NOMO-1 treated with dmso at 0.1 percent for 144 hours (cell line): ENCODE measurements around the gene SLC6A19.

ENCODE experiments used
- DNase-seq: peaks from one replicate; lab custom pipeline; 2025; ENCODE audit not compliant: unreplicated experiment; lab: John Stamatoyannopoulos, UW

SLC6A19 gene

DNA sequence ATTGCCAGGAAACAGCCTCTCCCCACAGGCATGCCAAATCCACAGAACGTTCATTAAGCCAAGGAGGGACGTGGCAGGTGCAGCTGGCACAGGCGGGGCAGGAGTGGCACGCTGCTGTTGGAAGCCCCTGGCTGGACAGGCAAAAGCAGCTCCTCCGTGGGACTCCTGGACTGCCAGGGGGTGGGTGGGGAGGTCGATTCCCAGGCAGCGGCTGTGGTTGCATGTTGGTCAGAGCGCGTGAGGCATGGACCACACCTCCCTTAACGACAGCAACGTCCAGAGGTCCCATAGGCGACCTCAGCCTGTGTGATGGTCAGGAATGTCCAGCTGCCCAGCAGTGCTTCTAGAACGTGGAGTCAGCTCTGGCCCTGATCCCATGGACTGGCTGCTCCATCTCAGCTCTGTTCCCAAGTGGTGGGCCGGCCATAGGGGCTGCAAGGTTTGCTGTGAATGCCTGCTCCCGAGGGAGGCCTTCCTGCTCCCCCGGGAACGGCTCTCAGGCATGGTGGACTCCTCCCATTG is 6.9 kb downstream of the SLC6A19 start:
- no peak for DNase-seq

DNA sequence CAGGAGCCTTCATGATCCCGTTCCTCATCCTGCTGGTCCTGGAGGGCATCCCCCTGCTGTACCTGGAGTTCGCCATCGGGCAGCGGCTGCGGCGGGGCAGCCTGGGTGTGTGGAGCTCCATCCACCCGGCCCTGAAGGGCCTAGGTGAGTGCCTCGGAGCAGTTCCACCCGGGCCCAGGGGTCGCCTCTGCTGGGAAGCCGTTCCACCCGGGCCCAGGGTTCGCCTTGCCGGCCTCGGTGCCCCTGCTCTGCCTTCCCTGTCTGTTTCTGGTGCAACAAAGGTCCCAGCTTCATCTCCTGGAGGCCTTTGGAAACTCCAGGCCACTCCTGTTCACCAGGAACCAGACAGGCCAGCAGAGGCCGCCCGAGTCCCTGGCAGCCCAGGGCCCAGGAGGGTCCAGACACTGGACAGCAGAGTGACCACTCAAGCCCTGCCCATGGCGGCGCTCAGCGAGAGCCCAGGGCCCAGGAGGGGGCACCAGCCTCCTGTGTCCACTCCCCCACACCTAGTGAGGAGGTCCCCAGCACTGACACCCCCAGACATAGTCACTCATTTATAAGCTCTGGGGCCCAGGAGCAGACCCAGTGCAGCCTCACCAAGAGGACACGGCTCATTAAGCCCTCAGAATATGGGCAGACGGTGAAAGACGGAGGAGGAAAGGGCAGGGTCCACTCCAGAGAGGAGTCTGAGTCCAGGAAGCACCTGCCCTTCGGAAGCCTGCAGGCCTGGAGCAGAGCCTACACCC is 7.5 kb downstream of the SLC6A19 start:
- DNase-seq, result no peak

DNA sequence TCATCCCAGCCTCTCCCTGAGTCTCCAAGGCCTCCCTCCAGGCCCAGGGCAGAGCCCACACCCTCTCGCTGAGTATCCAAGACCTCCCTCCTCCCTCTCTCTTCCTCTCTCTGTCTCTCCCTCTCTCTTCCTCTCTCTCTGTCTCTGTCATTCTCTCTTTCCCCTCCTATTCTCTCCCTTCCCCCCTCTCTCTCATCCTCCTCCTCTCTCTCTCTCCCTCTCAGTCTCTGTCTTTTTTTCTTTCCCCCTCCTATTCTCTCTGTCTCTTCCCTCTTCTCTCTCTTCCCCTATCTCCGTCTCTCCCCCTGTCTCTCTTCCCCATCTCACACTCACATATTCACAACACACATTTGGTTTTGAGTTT is 8.1 kb downstream of the SLC6A19 start:
- DNase-seq, result no peak

DNA sequence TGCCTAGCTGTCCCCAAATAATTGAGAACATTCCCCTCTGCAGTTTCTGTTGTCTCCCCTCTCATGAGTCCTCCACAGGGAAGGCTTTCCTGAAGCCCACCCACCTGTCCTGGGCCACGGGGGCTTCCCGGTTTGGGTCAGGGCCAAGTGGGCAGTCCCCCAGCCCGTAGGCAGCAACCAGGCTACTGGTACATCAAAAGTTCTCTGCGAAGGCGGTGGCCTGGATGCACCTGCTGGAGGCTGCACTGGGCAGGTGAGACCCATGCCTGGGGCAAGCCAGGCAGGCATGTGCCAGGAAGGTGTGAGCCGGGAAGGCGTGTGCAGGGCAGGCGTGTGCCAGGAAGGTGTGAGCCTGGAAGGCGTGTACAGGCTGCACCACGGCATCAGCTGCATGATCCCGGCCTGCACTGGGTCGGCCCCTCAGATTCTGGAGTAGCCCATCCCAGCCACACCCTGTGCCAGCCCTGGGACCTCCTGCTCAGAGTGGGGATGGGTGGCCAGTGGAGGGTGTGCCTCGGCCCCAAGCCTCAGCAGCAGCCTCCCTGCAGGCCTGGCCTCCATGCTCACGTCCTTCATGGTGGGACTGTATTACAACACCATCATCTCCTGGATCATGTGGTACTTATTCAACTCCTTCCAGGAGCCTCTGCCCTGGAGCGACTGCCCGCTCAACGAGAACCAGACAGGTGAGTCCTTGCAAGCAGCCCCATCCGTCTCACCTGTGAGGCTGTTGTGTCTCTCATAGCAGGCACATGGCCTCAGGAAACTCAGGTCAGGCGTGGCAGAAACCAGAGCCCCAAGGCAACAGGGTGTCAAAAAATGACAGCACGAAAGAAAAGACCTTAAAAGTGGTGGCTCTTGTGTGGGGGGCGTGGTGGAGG is 8.7 kb downstream of the SLC6A19 start:
- DNase-seq, result no peak

DNA sequence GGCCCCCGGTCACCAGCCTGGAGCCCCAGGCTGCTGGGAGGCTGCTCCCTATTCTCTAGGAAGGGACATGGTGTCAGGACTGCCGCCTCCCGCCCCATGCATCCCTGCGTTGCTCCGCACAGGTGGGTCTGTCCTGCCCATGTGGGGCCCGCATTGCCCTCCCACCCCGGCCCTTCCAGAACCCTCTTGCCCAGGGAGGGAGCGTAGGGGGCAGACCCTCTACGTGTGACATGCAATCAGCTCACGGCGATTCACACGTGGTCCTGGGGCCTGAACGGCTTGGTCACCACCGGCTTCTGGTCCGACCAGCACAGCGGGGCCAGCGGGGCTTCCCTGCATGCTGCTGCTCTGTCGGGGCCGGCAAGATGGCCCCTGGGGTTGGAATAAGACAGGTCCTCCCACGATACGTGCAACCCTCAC is 9.4 kb downstream of the SLC6A19 start:
- DNase-seq, result no peak

DNA sequence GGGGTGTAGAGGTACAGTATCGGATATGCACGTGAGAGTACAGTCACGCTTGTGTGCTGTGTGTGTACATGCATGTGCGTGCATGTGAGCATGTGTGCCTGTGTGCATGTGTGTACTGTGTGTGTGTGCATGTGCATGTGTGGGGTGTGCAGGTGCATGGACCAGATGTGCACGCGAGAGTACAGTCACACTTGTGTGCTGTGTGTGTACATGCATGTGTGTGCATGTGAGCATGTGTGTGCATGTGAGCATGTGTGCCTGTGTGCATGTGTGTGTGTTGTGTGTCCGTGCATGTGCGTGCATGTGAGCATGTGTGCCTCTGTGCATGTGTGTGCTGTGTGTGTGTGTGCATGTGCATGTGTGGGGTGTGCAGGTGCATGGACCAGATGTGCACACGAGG is 10.3 kb downstream of the SLC6A19 start:
- no peak for DNase-seq

DNA sequence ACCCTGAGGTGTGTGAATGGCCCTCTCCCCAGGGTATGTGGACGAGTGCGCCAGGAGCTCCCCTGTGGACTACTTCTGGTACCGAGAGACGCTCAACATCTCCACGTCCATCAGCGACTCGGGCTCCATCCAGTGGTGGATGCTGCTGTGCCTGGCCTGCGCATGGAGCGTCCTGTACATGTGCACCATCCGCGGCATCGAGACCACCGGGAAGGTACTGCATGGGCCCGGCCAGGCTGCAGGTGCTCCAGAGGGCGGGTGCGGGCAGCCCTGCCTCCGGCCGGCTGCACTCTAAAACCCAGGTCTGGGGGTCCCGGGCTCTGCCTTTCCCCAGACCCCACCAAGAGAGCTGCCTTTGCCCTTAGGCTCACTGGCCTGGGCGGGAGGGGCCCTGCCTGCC is 10.9 kb downstream of the SLC6A19 start:
- no peak for DNase-seq

DNA sequence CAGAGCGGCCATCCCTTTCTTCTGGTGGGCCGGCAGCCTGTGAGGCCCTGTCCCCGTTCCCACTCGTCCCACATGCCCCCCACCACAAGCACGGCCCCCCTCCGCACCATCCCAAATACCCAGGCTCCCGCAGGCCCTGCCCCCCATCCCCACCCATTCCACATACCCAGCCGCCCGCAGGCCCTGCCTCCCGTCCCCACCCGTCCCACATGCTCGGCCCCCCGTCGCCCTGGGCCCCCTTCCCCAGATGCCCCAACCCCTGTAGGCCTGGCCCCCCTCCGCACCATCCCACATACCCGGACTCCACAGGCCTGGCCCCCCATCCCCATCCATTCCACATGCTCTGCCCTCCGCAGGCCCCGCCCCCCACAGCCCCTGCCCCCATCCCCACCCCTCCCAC is 11.5 kb downstream of the SLC6A19 start:
- DNase-seq, result no peak

DNA sequence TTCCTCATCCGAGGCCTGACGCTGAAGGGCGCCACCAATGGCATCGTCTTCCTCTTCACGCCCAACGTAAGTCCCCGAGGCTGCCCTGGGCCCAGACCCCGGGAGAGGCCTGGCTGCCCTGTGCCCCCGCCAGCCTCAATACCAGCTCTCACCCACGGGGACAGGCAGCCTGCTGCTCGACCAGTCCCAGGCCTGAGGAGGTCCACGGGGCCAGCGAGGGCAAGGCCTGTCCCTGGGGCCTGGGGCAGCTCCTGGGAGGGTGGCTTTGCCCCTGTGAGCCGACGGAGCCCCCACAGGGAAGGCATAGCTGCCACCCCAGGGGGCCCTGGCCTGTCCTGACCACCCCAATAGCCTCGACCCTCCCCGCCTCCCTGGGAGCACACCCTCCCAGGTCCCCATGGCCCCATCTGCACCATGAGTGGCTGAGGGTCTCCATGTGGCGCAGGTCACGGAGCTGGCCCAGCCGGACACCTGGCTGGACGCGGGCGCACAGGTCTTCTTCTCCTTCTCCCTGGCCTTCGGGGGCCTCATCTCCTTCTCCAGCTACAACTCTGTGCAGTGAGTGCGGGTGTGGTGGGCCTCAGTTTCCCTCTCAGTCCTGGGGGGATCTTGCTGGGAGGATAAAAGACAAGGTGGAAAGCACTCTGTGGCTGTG is 12.2 kb downstream of the SLC6A19 start:
- DNase-seq, result no peak

DNA sequence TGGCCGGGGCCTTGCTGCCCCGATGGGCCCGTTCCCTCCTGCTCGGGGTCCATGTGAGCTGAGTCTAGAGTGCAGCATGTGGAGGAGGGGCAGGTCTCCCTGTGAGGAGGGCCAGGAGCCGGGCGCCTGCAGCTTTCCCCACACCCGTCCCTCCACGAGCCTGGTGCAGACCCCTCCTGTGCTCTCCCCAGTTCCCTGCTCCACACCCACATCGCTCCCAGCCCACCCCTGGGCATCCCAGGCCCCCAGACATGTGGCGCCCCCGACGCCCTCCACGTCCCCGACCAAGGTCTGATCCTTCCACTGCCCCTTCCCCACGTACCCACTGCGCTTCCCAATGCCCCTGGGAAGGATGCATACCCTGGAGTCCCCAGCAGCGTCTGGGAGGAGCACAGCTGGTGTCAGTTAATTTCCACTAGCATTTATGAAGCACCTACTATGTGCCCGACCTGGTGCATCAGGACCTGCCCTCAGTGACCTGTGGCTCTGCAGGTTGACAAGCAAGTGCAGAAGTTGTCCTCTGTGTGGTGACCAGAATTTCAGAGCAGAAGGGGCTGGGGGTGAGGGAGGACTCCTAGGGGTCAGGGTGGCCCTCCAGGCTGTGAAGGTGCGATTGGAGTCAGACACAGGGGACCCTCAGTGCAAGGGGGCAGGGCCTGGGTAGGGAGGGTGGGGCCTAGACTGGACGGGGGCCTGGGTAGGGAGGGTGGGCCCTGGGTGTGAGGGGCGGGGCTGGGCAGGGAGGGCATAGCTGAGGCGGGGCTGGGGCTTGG is 13.0 kb downstream of the SLC6A19 start:
- DNase-seq, result no peak

DNA sequence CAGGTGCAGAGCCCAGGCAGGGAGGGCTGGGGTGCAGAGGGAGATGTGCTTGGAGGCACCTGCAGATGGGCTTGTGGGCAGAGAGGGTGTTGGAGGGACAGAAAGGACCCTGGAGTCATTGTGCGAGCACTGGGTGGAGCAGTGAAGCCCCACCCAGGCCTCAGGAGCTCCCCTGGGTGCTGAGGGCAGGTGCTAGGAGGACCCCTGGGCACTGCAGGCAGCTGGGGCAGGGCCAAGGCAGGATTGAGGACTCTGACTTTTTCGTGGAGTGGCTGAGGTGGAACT is 13.5 kb downstream of the SLC6A19 start:
- no peak for DNase-seq

DNA sequence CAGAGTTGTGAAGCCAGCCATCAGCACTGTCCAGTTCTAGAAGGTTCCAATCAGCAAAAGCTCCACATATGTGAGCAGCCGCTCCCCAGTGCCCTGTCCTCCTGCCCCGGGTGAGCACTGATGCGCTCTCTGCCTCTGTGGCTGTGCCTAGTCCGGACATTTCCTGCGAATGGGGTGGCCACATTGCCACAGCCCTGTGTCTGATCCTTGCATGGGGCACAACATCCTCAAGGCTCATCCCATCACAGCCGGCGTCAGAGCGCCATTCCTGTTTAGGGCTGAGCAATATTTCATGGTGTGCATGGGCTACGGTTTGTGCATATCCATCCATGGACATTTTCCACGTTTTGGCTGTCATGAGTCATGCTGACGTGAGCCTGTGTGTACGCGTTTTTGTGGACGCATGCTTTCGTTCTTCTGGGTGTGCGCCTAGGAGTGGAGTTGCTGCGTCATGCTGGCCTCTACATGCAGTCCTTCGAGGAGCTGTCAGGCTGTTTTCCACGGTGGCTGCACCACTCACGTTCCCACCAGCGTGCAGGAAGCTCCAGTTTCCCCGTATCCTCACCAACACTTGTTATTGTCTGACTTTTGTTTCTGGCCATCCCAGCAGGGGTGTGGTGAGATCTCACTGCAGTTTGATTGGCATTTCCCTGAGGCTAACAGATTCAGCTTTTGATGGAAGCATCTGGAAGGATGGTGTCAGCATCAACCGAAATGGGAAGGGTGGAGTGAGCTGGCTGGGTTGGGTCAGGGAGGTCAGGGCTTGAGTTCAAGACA is 14.1 kb downstream of the SLC6A19 start:
- no peak for DNase-seq

DNA sequence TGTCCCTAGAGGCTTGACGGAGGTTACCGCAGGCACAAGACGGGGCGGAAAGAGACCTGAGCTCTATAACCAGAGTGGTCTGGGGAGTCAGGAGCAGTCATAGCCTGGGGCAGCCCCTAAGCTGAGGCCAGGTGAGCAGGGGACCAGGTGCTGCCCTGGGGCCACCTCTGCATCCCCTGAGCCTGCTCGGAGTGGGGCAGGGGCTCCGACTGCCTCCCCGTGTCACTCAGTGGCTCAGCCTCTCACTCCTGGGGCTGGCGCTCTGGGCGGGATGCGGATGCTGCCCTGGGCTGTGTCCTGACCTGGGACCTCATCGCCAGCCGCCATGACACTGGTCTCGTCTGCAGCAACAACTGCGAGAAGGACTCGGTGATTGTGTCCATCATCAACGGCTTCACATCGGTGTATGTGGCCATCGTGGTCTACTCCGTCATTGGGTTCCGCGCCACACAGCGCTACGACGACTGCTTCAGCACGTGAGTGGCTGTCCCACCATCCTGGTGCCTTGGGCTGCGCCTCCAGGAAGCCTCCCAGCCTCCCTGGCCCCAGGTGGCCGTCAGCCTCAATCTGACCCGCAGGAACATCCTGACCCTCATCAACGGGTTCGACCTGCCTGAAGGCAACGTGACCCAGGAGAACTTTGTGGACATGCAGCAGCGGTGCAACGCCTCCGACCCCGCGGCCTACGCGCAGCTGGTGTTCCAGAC is 15.0 kb downstream of the SLC6A19 start:
- DNase-seq, result no peak

DNA sequence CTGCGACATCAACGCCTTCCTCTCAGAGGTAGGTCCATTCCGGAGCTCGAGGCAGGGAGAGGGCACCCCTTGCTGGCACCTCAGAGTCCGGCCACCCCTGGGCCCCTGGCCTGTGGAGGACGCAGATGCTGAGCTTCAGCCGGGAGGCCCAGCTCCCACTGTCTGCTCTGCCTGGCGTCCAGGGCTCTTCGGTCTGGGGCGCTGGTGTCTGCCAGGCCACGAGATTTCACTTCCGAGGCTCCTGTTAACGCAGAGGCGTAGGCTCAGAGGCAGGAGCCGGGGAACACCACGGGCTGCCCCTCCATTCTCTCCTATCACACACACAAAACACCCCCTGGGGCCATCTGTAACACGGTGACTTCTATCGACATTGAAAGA is 15.5 kb downstream of the SLC6A19 start:
- no peak for DNase-seq

DNA sequence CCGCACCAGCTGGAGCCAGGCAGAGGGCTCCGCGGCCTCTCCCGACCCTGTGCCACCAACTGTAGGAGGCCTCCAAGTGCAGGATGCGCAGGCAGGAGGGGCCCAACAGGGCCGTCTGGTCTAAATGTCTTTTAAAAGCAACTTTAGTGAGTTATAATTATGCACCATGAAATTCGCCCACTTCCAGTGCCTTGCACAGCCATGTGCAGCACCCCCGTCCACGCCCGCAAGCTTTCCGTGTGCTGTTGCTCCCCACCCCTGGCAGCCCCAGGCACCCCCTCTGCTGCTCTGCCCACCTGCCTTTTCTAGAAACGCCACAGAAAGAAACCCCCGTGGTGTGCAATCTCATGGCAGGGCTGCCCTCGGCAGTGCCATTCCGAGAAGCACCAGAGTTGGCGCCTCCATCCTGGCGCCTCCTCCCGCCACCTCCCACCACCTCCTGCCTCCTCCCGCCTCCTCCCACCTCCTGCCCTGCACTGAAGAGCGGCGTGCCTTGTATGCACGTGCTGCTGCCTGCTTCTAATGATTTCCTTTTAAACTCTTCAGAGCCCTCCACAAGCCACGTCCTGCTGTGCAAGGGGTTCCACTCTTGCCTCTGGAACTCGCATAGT is 16.3 kb downstream of the SLC6A19 start:
- DNase-seq, result no peak

DNA sequence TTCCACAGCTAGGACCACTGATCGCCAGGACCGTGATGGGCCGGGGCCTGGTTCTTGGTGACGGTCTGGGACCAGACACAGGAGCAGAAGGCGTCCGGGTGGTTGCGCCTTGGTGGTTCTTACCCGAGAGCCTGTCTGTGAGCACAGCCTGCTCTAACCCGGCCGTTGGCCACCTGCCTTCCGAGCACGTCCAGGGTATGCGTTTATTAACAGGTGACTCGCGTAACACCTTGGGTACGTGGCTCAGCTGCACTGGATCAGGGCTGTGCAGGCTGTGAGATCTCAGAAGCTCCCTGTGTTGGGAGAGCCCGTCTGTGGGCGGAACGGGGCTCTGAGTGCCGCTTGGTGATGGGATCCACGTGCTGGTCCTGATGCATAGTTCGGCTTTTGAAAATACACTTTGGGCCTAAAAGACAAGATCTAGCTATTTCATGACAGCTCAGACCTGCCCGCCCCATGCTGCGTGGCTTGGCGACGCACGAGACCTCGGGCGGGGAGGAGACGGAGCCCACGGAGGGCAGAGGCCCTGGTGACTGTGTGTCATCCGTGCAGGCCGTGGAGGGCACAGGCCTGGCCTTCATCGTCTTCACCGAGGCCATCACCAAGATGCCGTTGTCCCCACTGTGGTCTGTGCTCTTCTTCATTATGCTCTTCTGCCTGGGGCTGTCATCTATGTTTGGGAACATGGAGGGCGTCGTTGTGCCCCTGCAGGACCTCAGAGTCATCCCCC is 17.1 kb downstream of the SLC6A19 start:
- DNase-seq, result no peak

DNA sequence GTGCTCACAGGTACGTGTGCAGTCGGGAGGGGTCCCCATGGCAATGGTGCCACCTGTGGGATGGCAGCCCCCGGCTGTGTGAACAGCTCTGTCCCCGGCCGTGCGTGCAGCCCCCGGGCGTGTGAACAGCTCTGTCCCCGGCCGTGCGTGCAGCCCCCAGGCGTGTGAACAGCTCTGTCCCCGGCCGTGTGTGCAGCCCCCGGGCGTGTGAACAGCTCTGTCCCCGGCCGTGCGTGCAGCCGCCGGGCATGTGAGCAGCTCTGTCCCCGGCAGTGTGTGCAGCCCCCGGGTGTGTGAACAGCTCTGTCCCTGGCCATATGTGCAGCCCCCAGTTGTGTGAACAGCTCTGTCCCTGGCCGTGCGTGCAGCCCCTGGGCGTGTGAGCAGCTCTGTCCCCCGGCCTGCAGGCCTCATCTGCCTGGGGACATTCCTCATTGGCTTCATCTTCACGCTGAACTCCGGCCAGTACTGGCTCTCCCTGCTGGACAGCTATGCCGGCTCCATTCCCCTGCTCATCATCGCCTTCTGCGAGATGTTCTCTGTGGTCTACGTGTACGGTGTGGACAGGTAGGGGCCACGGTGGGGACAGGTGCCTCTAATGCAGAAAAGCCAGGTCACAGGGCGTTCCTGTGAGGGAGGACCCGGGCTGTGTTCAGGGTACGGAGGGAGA is 17.8 kb downstream of the SLC6A19 start:
- no peak for DNase-seq

DNA sequence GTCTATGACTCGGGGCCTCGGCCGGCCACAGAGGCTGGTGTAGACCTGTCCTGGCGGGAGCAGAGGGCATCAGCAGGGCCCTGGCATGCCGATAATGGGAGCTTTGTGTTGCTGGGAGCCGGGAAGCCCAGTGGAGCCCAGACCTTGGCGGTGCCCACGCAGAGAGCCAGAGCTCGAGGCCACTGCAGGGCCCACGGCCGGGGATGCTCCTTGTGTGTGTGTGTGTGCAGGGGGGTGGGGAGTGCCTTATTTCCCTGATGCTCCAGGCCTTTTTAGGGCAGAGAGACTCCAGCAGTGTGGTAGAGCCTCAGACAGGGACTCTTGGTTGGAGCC is 18.3 kb downstream of the SLC6A19 start:
- DNase-seq, result no peak
